K562 (cell line): ENCODE measurements around the gene USP17L28. TPM values are rescaled to one million over a fixed set of nuclear protein-coding genes. Genes with fewer than 3 reads are reported as not detected.
A peak's percentile ranks its signal among the peaks of the same experiment; 100 is the strongest.
"Not testable (repeated sequence)": the region's sequence is repeated elsewhere in the genome, so short reads cannot be mapped to it uniquely, and the experiment has no call there.

Source experiments
- ATAC-seq: fragments of 200-7000 bp; cut with Tn5 transposase; 3 replicates; pipeline ENCODE4 v1.9.1; 2020; ENCODE audit warnings: moderate library complexity
- BruUV-seq: library from RNA; stranded (reverse); fragments of 400-500 nt; replicated peaks from 2 replicates; lab custom pipeline; 2021; lab: Mats Ljungman, UMichigan
- CTCF ChIA-PET: fragments of 300-600 bp; formaldehyde crosslinking; extraction: SDS; loops from one replicate; lab custom pipeline; 2021; ENCODE audit warnings: low intra/inter-chr PET ratio; lab: Yijun Ruan, JAX
- POLR2A ChIA-PET: fragments of 300-600, 350-650 bp; sonication (Branson Sonifier 250); formaldehyde crosslinking; extraction: SDS; loops from one replicate; lab custom pipeline; 2021; ENCODE audit warnings: antibody characterized with exemption, inconsistent platforms; lab: Yijun Ruan, JAX
- DNase-seq, 4 experiments: peaks; one replicate each; pipeline versions ENCODE4 v3.0.0 to v3.0.0-alpha.2; 2011 to 2018; ENCODE audit warnings: low spot score in 3 of 4, mixed read lengths in 3 of 4; ENCODE audit errors: extremely low read depth in 1 of 4
- FAIRE-seq: peaks from 2 replicates; lab custom pipeline; 2011; peaks lifted over from hg19 to GRCh38; lab: Jason Lieb, UNC
- H2AFZ ChIP-seq: 2 replicates; pipeline ENCODE4 v1.6.0; 2011; ENCODE audit warnings: low read depth, low read length, control low read depth, inconsistent platforms
- H3K27ac ChIP-seq: fragments of 200-600 bp; 3 replicates; pipeline ENCODE4 v1.8.0; 2011; ENCODE audit warnings: low read depth, mild to moderate bottlenecking, control low read depth, inconsistent platforms, low read length, moderate library complexity, mixed read lengths; ENCODE audit errors: extremely low read depth
- H3K27me3 ChIP-seq, 2 experiments: fragments of 300-600 bp in 1 of 2; 2 replicates in 1 of 2; 3 replicates in 1 of 2; pipeline versions ENCODE4 v1.6.0 to v1.8.0; 2011; ENCODE audit warnings: inconsistent platforms in 2 of 2, low read length in 2 of 2, mild to moderate bottlenecking in 1 of 2, mixed read lengths in 1 of 2, moderate library complexity in 1 of 2; ENCODE audit not compliant: control insufficient read depth in 2 of 2, insufficient read depth in 2 of 2
- H3K36me3 ChIP-seq: fragments of 300-600 bp; 3 replicates; pipeline ENCODE4 v1.8.0; 2011; ENCODE audit warnings: mild to moderate bottlenecking, low read length, inconsistent platforms; ENCODE audit not compliant: control insufficient read depth, insufficient read depth
- H3K4me1 ChIP-seq, 2 experiments: fragments of 200-600 bp in 1 of 2; replicated peaks in 1 of 2; 2 replicates in 1 of 2; 3 replicates in 1 of 2; pipeline versions ENCODE4 v1.5.1 to v1.8.0; 2011; ENCODE audit warnings: inconsistent platforms in 2 of 2, low read length in 2 of 2, mild to moderate bottlenecking in 1 of 2, mixed read lengths in 1 of 2, moderate library complexity in 1 of 2; ENCODE audit not compliant: control insufficient read depth in 2 of 2, insufficient read depth in 2 of 2
- H3K4me2 ChIP-seq: 2 replicates; pipeline ENCODE4 v1.6.1; 2011; ENCODE audit warnings: low read length, control low read depth, inconsistent platforms, mixed read lengths; ENCODE audit not compliant: insufficient read depth
- H3K4me3 ChIP-seq: fragments of 200-600 bp; sonication (generic), shearing (Covaris generic); 2 replicates; pipeline ENCODE4 v1.5.1; 2016; ENCODE audit warnings: control low read depth, inconsistent platforms
- H3K79me2 ChIP-seq: fragments of 200-600 bp; 3 replicates; pipeline ENCODE4 v1.8.0; 2011; ENCODE audit warnings: low read length, inconsistent platforms; ENCODE audit not compliant: control insufficient read depth, insufficient read depth
- H3K9ac ChIP-seq, 2 experiments: 2 replicates each; pipeline versions ENCODE4 v1.6.0 to v1.6.1; 2011; ENCODE audit warnings: low read depth in 2 of 2, low read length in 2 of 2, control low read depth in 1 of 2, inconsistent platforms in 1 of 2, mild to moderate bottlenecking in 1 of 2, mixed read lengths in 1 of 2; ENCODE audit not compliant: insufficient read depth in 1 of 2
- H3K9me1 ChIP-seq: one replicate; pipeline ENCODE4 v1.6.0; 2011; ENCODE audit warnings: inconsistent platforms, mild to moderate bottlenecking, low read length, moderate library complexity; ENCODE audit not compliant: control insufficient read depth, insufficient read depth
- H3K9me3 ChIP-seq: replicated peaks from 2 replicates; pipeline ENCODE4 v1.5.1; 2011; ENCODE audit warnings: low read depth, low read length, inconsistent platforms; ENCODE audit not compliant: control insufficient read depth, insufficient read depth
- H4K20me1 ChIP-seq: replicated peaks from 2 replicates; pipeline ENCODE4 v1.6.1; 2011; ENCODE audit warnings: low read length, inconsistent platforms, mixed read lengths; ENCODE audit not compliant: control insufficient read depth, insufficient read depth
- NRF1 ChIP-seq, 2 experiments: fragments of 450-650 bp; IDR thresholded peaks in 1 of 2; conservative IDR thresholded peaks in 1 of 2; 2 replicates each; pipeline ENCODE4 v1.6.1; 2014; ENCODE audit warnings: mild to moderate bottlenecking in 2 of 2
- RAD21 ChIP-seq, 2 experiments: fragments of 250-450 bp in 1 of 2; fragments of 450-650 bp in 1 of 2; sonication (Bioruptor Pico) in 1 of 2; formaldehyde crosslinking in 1 of 2; IDR thresholded peaks in 1 of 2; conservative IDR thresholded peaks in 1 of 2; 2 replicates each; pipeline versions ENCODE4 v1.4.0 to v1.8.0; 2020 to 2022; ENCODE audit warnings: mild to moderate bottlenecking in 2 of 2, moderate library complexity in 1 of 2
- SRF ChIP-seq, 2 experiments: fragments of 250-450, 450-650 bp in 1 of 2; sonication (Bioruptor Pico) in 1 of 2; sonication (generic) in 1 of 2; formaldehyde crosslinking; IDR thresholded peaks; 2 replicates each; pipeline versions ENCODE4 v1.5.0 to v1.5.1; 2020 to 2022; ENCODE audit warnings: mild to moderate bottlenecking in 1 of 2, missing genetic modification reagents in 1 of 2
- WGBS: fragments of 100-300 bp; shearing (Covaris generic); methylation state at CpG from one replicate; pipeline ENCODE4 v1.1.6; 2016; ENCODE audit warnings: low coverage, mixed read lengths; ENCODE audit not compliant: insufficient coverage; ENCODE audit errors: missing lambda C conversion rate; 5-methylcytosine and 5-hydroxymethylcytosine counted together
- in situ Hi-C: fragments of 300-500 bp; cut with MboI; formaldehyde crosslinking; loops from 4 replicates; pipeline ENCODE4 v1.15.0; 2018; ENCODE audit warnings: inconsistent platforms, mixed read lengths
- intact Hi-C: fragments of 100-400 bp; cut with micrococcal nuclease; formaldehyde crosslinking; loops from 2 replicates; pipeline ENCODE4 v1.14.2; 2022
- polyA plus RNA-seq, 8 experiments: library from polyadenylated mRNA; depleted of rRNA in 4 of 8; stranded (reverse) in 5 of 8; unstranded in 3 of 8; fragments of >200 nt; fragmentation: Nextera tagmentation in 2 of 8; fragmentation: Illumina TruSeq in 1 of 8; extraction: Ambion mirVana in 2 of 8; extraction: Trizol in 1 of 8; gene quantifications; 2 replicates each; pipeline versions ENCODE4 v1.2.1 to v1.2.3, GENCODE V29; 2011 to 2014; ENCODE audit warnings: inconsistent platforms in 1 of 8, missing spikeins in 1 of 8
- total RNA-seq, 7 experiments: library from RNA; depleted of rRNA in 6 of 7; stranded (reverse); fragments of >200 nt in 6 of 7; fragmentation: Illumina TruSeq in 2 of 7; extraction: Trizol in 2 of 7; gene quantifications; 2 replicates each; pipeline versions ENCODE4 v1.2.1 to v1.2.3, GENCODE V29; 2011 to 2021; ENCODE audit warnings: low replicate concordance in 1 of 7
- TF ChIP-seq, protein P1 (sequence below), 3 experiments: IDR thresholded peaks in 2 of 3; conservative IDR thresholded peaks in 1 of 3; 2 replicates each; pipeline ENCODE4 v1.5.1; 2011 to 2012; ENCODE audit warnings: low read length in 3 of 3, mild to moderate bottlenecking in 3 of 3, control low read depth in 2 of 3, improper control_type of control experiment in 1 of 3, inconsistent platforms in 1 of 3, low read depth in 1 of 3, mixed read lengths in 1 of 3, moderate library complexity in 1 of 3; ENCODE audit not compliant: insufficient read depth in 2 of 3
- TF ChIP-seq, protein P2 (sequence below), 2 experiments: fragments of 450-650 bp; formaldehyde crosslinking in 1 of 2; IDR thresholded peaks; 2 replicates each; pipeline versions ENCODE4 v1.4.0 to v1.6.1; 2014 to 2020; ENCODE audit warnings: mild to moderate bottlenecking in 2 of 2, borderline replicate concordance in 1 of 2, low read depth in 1 of 2

The USP17L28 gene
- total and polyA plus RNA-seq, 9 of the 15 experiments (the other 6 are each of a cell fraction or from before 2014, with no cell fraction given), result not detected

DNA sequence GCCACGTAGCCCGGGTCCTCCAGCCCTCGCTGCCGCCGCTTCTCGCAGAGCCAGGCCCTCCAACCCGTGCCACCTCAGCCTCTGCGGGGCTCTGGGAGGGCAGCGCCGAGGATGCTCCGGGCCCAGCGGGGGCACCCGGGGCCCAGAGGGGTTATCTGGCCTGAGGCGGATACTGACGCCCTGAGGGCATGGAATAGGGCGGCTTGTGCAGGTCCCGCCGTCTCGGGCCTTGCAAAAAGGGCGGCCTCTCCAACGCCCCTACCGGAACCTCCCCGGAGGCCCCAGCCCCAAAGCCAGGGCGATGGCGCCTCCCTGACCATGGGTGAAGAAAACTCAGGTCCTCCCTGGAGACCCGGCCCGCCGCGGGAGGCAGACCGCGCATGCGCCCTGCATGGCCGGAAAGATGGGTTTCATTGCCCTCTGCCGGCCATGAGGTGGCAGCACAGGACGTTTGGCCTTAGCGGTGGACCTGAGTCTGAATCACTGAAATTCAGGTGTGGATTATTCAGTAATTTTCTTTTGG lies 32.4 kb downstream of the USP17L28 start:
- ATAC-seq (peak; percentile 64; the same call in 2 of the 3 replicates), DNase-seq (peak; percentile 2 to 32 (median 24))
- H3K9me3 ChIP-seq, H3K4me1 ChIP-seq, H3K27me3 ChIP-seq, POLR2A ChIA-PET, H3K9me1 ChIP-seq, H3K79me2 ChIP-seq, H4K20me1 ChIP-seq, FAIRE-seq, intact Hi-C loops, H3K27ac ChIP-seq, H3K36me3 ChIP-seq, BruUV-seq: not testable (repeated sequence)
- 33% methylated on average over 6 of the region's 36 CpGs for WGBS
- peak overlapping the region in 1 of 2 experiments; percentile 35; a peak in 1 of 4 replicates for H3K9ac ChIP-seq
- CTCF ChIA-PET, result interaction anchor here (1.1 kb wide), 1 partner anchor 378 kb away, joined by 5 read pairs; no protein-coding TSS in a partner anchor
- peak overlapping the region; percentile 25; the same call in 1 of the 2 replicates for H3K4me2 ChIP-seq
- peak overlapping the region; percentile 72; the same call in 1 of the 2 replicates for H2AFZ ChIP-seq
- in situ Hi-C loops, result loop anchor here (10.0 kb wide), 1 partner anchor 56 kb away; the partner anchor contains the start of genes USP17L24 and USP17L25
- H3K4me3 ChIP-seq, result peak overlapping the region; percentile 26; the same call in 1 of the 2 replicates
- TF ChIP-seq, protein P1, sequence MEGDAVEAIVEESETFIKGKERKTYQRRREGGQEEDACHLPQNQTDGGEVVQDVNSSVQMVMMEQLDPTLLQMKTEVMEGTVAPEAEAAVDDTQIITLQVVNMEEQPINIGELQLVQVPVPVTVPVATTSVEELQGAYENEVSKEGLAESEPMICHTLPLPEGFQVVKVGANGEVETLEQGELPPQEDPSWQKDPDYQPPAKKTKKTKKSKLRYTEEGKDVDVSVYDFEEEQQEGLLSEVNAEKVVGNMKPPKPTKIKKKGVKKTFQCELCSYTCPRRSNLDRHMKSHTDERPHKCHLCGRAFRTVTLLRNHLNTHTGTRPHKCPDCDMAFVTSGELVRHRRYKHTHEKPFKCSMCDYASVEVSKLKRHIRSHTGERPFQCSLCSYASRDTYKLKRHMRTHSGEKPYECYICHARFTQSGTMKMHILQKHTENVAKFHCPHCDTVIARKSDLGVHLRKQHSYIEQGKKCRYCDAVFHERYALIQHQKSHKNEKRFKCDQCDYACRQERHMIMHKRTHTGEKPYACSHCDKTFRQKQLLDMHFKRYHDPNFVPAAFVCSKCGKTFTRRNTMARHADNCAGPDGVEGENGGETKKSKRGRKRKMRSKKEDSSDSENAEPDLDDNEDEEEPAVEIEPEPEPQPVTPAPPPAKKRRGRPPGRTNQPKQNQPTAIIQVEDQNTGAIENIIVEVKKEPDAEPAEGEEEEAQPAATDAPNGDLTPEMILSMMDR (IDR thresholded peaks at IDR 0.05 in 2 of 3, conservative IDR thresholded peaks at IDR 0.05 in 1 of 3; ENCODE audit: insufficient read depth in 2 of 3, low read depth in 1 of 3, low read length in 3 of 3), result peak in 2 of 3 experiments; percentile 30 to 49; a peak in 2 of 6 replicates
- TF ChIP-seq NRF1 (conservative IDR thresholded peaks at IDR 0.05 in 1 of 2, IDR thresholded peaks at IDR 0.05 in 1 of 2) (peak; percentile 86 to 88), SRF (CRISPR knock-in tag; IDR thresholded peaks at IDR 0.05) (peak in 1 of 2 experiments; percentile 60; a peak in 1 of 4 replicates), RAD21 (CRISPR knock-in tag; conservative IDR thresholded peaks at IDR 0.05 in 1 of 2, IDR thresholded peaks at IDR 0.05 in 1 of 2) (peak in 1 of 2 experiments; percentile 61; a peak in 3 of 4 replicates)
- TF ChIP-seq, protein P2, sequence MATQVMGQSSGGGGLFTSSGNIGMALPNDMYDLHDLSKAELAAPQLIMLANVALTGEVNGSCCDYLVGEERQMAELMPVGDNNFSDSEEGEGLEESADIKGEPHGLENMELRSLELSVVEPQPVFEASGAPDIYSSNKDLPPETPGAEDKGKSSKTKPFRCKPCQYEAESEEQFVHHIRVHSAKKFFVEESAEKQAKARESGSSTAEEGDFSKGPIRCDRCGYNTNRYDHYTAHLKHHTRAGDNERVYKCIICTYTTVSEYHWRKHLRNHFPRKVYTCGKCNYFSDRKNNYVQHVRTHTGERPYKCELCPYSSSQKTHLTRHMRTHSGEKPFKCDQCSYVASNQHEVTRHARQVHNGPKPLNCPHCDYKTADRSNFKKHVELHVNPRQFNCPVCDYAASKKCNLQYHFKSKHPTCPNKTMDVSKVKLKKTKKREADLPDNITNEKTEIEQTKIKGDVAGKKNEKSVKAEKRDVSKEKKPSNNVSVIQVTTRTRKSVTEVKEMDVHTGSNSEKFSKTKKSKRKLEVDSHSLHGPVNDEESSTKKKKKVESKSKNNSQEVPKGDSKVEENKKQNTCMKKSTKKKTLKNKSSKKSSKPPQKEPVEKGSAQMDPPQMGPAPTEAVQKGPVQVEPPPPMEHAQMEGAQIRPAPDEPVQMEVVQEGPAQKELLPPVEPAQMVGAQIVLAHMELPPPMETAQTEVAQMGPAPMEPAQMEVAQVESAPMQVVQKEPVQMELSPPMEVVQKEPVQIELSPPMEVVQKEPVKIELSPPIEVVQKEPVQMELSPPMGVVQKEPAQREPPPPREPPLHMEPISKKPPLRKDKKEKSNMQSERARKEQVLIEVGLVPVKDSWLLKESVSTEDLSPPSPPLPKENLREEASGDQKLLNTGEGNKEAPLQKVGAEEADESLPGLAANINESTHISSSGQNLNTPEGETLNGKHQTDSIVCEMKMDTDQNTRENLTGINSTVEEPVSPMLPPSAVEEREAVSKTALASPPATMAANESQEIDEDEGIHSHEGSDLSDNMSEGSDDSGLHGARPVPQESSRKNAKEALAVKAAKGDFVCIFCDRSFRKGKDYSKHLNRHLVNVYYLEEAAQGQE (IDR thresholded peaks at IDR 0.05; ENCODE audit: borderline replicate concordance), result peak; percentile 40; the same call in 1 of the 2 replicates
- TF ChIP-seq, protein P2 (CRISPR knock-in tag; IDR thresholded peaks at IDR 0.05; ENCODE audit: low read depth), result not testable (repeated sequence)
